ENCODE data around the gene TELO2.
A peak's percentile ranks its signal among the peaks of the same experiment; 100 is the strongest.

TELO2 gene

DNA sequence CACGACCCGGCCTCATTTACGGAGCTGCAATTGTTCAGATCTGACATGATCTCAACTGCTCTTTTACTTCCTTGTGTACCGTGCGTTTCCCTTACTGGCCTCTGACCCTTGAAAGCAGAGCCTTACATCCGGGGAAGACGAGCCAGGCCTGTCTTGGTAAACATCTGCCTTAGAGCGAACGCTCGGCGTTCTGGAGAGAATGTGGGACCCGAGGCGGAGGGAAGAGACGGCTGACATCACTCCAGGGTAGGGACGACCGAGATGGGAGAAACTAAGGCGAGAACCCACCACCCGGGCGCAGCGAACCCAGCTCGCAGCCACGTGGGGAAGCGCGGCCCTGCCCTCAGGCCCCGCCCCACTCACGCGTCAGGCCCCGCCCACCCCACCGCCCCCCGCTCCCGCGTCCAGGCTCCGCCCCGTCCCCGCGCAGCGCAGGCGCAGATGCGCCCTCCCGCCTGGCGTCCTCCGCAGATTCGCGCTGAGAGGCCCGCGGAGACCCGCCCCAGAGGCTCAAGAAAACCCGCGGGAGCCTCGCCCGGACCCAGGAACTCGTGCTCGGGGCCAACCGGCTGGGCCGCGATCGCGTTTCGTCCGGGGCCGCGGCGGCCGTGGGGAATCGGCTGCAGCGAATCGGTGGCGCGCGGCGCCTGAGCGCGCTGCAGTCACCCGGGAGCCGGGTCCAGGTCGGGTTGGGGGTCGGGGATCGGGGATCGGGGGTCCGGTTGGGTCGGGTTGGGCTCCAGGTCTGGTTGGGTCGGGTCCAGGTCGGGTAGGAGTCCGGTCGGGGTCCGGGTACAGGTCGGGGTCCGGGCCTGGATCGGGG lies at the start of gene TELO2:
TSS of gene TELO2 (plus strand) at position 438 of the 823 bp plus-strand sequence. CDS start 922 bp downstream, outside the sequence.
- POLR2A ChIA-PET = interaction anchor here (0.6 to 2.3 kb wide), 11 partner anchors 9 to 213 kb away, joined by 3 to 8 read pairs (median 4); partner anchors contain the start of genes MAPK8IP3 and UQCC4
- DNase-seq (ENCODE audit: extremely low spot score) = peak; percentile 99
- TF ChIP-seq ELF4 (IDR thresholded peaks at IDR 0.05) (no peak), TARDBP (IDR thresholded peaks at IDR 0.05) (no peak), L3MBTL2 (conservative IDR thresholded peaks at IDR 0.05) (peak; percentile 89)
- CTCF ChIA-PET = no interaction called here

DNA sequence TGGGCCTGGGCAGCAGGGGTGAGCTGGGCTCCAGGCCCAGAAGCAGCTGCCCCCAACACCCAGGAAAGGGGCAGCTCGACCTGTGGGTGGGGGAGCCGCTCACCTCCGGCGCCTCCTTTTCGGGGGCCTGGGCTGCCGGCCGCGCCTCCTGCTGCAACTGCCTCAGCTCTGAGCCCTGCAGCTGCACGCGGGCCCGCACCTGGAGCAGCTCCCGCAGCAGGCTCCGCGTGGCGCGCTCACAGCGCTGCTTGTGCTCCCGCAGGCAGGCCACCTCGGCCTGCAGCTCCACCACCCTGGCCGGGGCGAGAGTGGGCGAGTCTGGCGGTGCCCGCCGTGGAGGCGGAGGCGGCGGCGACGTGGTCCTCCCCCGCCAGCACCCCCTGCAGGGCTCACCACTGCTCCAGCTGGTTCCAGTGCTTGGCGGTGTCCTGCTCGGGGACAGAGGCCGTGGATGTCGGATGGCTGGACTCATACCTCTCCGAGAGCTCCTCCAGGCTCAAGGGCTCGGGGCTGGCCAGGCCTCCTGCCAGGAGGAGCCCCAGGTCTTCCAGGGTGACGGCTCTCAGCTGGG lies 49.7 kb upstream of the TELO2 start:
- DNase-seq (ENCODE audit: extremely low spot score) = no peak
- ChIA-PET CTCF (no interaction called here), POLR2A (no interaction called here)
- TF ChIP-seq NFRKB (IDR thresholded peaks at IDR 0.05) (no peak), BHLHE40 (IDR thresholded peaks at IDR 0.05; ENCODE audit: borderline replicate concordance) (no peak), FOXM1 (IDR thresholded peaks at IDR 0.05; ENCODE audit: borderline replicate concordance) (no peak), HDGF (IDR thresholded peaks at IDR 0.05; ENCODE audit: borderline replicate concordance) (no peak), ELF4 (IDR thresholded peaks at IDR 0.05) (no peak), LEF1 (IDR thresholded peaks at IDR 0.05; ENCODE audit: borderline replicate concordance) (no peak), ZNF384 (IDR thresholded peaks at IDR 0.05) (no peak), TARDBP (IDR thresholded peaks at IDR 0.05) (no peak), FOXK2 (IDR thresholded peaks at IDR 0.05) (no peak), CTBP1 (IDR thresholded peaks at IDR 0.05; ENCODE audit: borderline replicate concordance) (no peak), SUZ12 (IDR thresholded peaks at IDR 0.05) (no peak), FOXA1 (IDR thresholded peaks at IDR 0.05) (no peak), L3MBTL2 (conservative IDR thresholded peaks at IDR 0.05) (no peak), SP1 (IDR thresholded peaks at IDR 0.05) (no peak), ARNT (IDR thresholded peaks at IDR 0.05) (no peak)
- TF ChIP-seq, protein P1, sequence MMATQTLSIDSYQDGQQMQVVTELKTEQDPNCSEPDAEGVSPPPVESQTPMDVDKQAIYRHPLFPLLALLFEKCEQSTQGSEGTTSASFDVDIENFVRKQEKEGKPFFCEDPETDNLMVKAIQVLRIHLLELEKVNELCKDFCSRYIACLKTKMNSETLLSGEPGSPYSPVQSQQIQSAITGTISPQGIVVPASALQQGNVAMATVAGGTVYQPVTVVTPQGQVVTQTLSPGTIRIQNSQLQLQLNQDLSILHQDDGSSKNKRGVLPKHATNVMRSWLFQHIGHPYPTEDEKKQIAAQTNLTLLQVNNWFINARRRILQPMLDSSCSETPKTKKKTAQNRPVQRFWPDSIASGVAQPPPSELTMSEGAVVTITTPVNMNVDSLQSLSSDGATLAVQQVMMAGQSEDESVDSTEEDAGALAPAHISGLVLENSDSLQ (IDR thresholded peaks at IDR 0.05) = no peak

DNA sequence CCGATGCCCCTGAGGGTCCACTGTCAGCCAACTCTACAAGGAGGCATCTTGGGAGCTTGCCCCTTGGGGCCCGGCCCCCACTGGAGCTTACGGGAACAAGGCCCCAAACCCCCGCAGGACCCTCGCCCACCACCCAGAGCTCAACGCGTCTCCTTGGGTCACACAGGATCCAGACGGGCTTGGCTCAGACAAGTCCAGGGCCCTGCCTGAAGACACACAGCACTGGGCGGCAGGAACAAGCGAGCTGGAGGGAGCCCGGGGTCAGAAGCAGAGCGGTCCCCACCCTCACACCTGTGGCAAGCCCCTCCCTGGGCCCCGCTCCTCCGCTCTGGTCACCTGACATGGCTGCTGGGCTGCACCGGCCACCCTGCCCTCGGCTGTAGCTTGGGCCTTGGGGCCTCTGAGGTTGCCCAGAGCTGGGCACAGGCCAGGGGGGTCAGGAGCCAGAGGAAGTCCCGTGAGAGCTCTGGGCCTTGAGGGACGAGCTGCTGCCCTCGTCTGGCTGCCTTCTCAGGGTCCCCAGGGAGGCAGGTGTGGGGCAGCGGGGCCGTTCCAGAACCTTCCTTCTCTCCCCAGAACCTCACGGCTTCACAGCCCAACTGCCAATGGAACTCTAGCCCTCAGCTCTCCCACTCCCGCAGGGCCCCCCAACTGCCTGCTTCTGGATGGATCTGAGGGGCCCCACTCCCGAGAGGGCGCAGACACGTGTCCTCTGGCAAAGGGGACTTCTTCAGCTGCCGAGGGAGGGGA lies 49.0 kb upstream of the TELO2 start, which contains the start of gene CCDC154:
TSS of gene CCDC154 (minus strand) at position 577 of the 750 bp plus-strand sequence. CDS start at position 343, 234 bp downstream.
- ChIA-PET POLR2A (no interaction called here), CTCF (no interaction called here)
- no peak for TF ChIP-seq BHLHE40 (IDR thresholded peaks at IDR 0.05; ENCODE audit: borderline replicate concordance)
- TF ChIP-seq LEF1 (IDR thresholded peaks at IDR 0.05; ENCODE audit: borderline replicate concordance) = no peak
- TF ChIP-seq SUZ12 (IDR thresholded peaks at IDR 0.05) = no peak
- TF ChIP-seq FOXA1 (IDR thresholded peaks at IDR 0.05) = no peak
- no peak for TF ChIP-seq ELF4 (IDR thresholded peaks at IDR 0.05)
- no peak for TF ChIP-seq TARDBP (IDR thresholded peaks at IDR 0.05)
- TF ChIP-seq, protein P1 (IDR thresholded peaks at IDR 0.05) = no peak
- TF ChIP-seq CTBP1 (IDR thresholded peaks at IDR 0.05; ENCODE audit: borderline replicate concordance) = no peak
- no peak for DNase-seq (ENCODE audit: extremely low spot score)

DNA sequence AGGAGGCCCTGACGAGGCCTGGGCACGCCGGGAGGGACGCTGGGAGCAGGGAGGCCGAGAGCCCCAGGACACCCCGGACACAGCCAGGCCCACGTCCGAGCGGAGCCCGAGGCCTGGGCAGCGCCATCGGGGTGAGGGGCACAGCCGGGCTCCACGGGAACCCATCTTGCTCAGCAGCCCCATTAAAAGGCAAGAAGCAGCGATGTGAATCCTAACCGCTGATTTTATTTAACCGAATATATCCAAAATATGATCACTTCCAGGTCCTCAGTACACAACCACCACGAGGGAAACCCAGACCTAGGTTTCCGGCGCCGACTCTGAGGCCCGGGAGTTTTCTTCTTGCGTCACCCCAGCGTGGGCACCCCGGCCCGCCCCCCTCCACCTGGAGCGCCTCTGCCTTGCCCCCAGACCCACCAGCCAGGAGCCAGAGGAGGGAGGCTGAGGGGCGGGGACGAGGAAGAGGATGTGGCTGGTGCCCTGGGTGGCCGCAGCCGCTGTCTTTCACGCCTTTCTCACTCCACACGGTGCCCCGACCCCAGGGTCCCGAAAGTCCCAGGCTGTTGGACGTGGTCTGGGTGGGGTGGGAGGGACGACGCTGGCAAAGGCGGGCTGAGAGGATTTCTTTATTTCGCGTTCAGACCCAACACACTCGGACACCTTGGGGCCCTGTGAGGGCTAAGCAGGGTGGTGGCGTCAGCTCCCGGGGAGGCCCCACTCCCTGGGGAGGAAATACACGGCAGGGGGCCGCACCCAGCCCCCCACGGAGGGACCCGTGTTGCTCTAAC lies 48.2 kb upstream of the TELO2 start:
- POLR2A ChIA-PET = no interaction called here
- TF ChIP-seq LEF1 (IDR thresholded peaks at IDR 0.05; ENCODE audit: borderline replicate concordance) (no peak), SUZ12 (IDR thresholded peaks at IDR 0.05) (no peak), FOXM1 (IDR thresholded peaks at IDR 0.05; ENCODE audit: borderline replicate concordance) (no peak), CTBP1 (IDR thresholded peaks at IDR 0.05; ENCODE audit: borderline replicate concordance) (no peak), FOXA1 (IDR thresholded peaks at IDR 0.05) (no peak), ZNF384 (IDR thresholded peaks at IDR 0.05) (no peak), ARNT (IDR thresholded peaks at IDR 0.05) (no peak), SP1 (IDR thresholded peaks at IDR 0.05) (no peak), FOXK2 (IDR thresholded peaks at IDR 0.05) (no peak), HDGF (IDR thresholded peaks at IDR 0.05; ENCODE audit: borderline replicate concordance) (no peak), NFRKB (IDR thresholded peaks at IDR 0.05) (no peak)
- CTCF ChIA-PET = no interaction called here
- DNase-seq (ENCODE audit: extremely low spot score) = no peak

DNA sequence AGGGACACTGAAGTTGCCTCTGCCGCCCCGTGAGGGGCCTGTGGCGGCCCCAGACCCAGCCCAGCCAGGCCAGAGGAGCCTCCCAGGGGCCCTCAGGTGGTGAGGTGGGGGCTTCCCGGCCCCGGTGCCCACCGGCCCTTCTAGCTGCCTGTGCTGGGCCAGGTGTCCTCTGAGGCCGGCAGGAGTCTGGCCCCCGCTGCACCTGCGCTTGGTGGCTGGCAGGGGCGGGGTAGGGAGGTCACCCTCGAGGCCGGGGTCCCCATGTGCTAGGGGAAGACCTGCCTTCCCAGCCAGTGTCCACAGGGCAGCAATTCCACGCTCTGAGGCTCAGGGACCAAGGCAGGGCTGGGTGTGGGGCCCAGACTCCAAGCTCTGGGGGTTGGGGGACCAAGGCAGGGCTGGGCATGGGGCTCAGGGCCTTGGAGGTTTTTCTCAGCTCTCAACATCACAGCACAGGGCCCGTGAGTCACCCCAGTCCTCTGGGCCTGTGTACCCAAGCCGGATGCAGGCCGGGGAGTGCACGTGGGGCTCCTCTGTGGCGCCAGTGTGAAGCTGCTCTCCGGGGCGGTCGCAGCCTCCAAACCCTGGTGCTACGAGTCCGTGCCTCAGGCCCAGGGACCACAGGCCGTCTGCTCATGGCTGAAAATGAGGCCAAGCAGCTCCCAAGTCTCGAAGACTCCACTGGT lies 47.5 kb upstream of the TELO2 start:
- ChIA-PET POLR2A (interaction anchor here (0.7 kb wide), 1 partner anchor 25 kb away, joined by 3 read pairs; the partner anchor contains the start of gene UQCC4), CTCF (no interaction called here)
- no peak for DNase-seq (ENCODE audit: extremely low spot score)
- TF ChIP-seq TARDBP (IDR thresholded peaks at IDR 0.05) (no peak), ELF4 (IDR thresholded peaks at IDR 0.05) (no peak), SP1 (IDR thresholded peaks at IDR 0.05) (no peak), HDGF (IDR thresholded peaks at IDR 0.05; ENCODE audit: borderline replicate concordance) (no peak), FOXK2 (IDR thresholded peaks at IDR 0.05) (no peak), SUZ12 (IDR thresholded peaks at IDR 0.05) (no peak), CTBP1 (IDR thresholded peaks at IDR 0.05; ENCODE audit: borderline replicate concordance) (no peak), LEF1 (IDR thresholded peaks at IDR 0.05; ENCODE audit: borderline replicate concordance) (no peak), FOXM1 (IDR thresholded peaks at IDR 0.05; ENCODE audit: borderline replicate concordance) (no peak), FOXA1 (IDR thresholded peaks at IDR 0.05) (no peak), NFRKB (IDR thresholded peaks at IDR 0.05) (no peak), L3MBTL2 (conservative IDR thresholded peaks at IDR 0.05) (no peak), BHLHE40 (IDR thresholded peaks at IDR 0.05; ENCODE audit: borderline replicate concordance) (no peak), ZNF384 (IDR thresholded peaks at IDR 0.05) (no peak), ARNT (IDR thresholded peaks at IDR 0.05) (no peak)
- TF ChIP-seq, protein P1 (IDR thresholded peaks at IDR 0.05) = no peak
